HG03342 (cell line): ENCODE data around the gene FRS3.
"Not testable (repeated sequence)": the region's sequence is repeated elsewhere in the genome, so short reads cannot be mapped to it uniquely, and the experiment has no call there.

ENCODE experiments used
- ATAC-seq: cut with Tn5 transposase; IDR thresholded peaks from one replicate; pipeline ENCODE4 v1.9.1; 2021; ENCODE audit warnings: mild to moderate bottlenecking, moderate library complexity; ENCODE audit not compliant: unreplicated experiment

Gene FRS3

GRCh38 chr6:41770381-41771057 lies 9.2 kb downstream of the FRS3 start:
- no peak for ATAC-seq

GRCh38 chr6:41769376-41769775 lies 10.3 kb downstream of the FRS3 start:
- ATAC-seq, result no peak

DNA sequence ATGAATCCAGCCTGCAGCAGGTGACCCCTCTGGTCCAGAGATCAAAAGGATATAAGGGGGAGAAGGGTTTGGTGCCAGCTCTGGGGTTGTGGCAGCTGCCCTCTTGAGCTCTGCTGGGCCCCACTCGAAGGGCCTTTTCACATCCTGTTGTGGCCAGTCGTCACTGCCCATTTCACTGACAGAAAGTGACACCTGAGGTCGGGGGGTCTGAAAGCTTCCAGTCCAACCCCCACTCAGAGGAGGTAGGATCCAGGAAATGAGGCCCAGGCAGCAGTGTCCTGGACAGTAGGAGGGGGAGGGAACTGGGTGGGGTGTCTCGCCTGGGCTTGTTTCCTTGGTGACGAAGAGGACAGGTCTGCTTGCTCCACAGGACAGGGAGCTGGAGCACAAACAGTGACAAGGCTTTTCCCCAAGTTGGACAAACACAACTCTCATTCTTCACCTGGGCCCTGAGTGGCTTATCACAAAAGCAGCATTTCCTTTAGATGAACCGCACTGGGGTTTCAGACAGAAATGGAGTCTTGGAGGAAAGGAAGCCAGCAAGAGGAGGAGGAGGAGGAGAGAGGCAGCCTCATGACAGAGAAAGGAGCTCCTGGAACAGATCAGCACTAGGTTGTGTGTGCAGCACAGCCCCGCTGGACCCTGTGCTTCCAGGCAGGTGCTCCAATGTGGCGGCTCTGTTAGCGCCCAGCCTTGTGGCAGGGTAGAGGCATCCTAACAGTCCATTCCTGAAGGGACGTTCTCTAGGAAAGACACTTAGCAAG lies 11.0 kb downstream of the FRS3 start:
- no peak for ATAC-seq

DNA sequence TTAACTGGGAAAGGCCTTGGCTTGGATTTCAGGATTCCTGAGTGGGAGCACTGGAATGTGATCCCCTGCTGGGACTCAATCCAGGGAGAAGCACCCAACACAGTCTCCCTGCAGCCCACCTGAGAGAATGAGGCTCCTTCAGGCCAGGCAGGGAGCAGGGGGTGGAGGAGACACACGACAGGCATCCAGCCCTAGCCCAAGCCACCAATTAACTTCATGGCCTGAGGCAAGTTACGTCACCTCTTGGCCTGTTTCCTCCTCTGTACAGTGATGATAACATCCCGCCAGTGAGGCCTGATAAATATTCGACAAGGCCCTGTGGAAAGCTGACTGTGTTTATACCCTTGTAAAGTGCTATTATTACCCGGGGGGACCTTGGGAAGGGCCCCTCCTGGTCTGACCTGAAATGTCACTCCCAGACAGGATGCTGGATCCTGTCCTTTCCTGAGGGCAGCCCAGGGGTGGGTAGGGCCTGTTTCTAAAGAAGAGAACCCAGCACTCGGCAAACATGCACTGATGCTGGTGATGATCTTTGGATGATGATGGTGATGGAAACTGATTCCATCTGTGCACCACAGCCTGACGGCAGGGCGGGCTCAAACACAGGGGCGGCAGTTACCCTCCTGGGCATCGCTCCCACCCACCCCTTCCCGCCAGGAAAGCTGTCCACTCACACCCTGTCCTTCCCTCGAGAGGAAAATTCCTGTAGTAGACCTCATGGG lies 12.4 kb downstream of the FRS3 start:
- no peak for ATAC-seq

- ATAC-seq, result not testable (repeated sequence)
Measured at GRCh38 chr6:41766043-41766664, 13.5 kb downstream of the FRS3 start.

- ATAC-seq, result no peak
Measured at GRCh38 chr6:41763470-41763869, 16.2 kb downstream of the FRS3 start.

DNA sequence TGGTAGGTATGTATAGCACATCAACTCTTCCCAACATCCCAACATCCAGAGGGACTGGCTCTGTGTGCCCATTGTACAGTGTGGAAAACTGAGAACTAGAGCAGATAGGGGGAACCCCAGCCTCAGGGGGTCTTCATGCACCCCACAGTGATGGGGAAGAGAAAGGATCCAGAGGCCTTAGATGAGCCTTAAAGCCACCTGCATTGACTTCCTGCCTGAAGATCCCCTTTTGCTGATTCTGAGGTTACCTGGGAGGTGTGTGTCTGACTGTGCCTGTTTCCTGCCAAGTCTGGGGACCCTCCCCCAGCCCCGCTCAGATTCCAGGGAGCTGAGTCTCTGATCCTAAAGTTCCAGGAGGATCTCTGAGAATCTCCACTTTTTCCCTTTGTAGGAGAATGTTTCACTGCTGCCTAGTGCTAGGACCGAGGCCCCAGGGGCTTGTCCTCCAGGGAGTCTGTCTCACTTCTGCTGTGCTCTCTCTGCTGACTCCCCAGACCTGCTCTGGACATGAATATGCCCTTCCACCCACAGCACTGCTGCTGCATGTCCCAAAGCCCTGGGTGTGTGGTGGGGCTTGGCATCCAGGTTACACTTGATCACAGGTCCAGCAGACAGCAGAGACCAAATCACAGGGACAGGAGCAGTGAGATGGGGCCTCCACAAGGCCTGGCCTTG lies 19.7 kb downstream of the FRS3 start:
- no peak for ATAC-seq

DNA sequence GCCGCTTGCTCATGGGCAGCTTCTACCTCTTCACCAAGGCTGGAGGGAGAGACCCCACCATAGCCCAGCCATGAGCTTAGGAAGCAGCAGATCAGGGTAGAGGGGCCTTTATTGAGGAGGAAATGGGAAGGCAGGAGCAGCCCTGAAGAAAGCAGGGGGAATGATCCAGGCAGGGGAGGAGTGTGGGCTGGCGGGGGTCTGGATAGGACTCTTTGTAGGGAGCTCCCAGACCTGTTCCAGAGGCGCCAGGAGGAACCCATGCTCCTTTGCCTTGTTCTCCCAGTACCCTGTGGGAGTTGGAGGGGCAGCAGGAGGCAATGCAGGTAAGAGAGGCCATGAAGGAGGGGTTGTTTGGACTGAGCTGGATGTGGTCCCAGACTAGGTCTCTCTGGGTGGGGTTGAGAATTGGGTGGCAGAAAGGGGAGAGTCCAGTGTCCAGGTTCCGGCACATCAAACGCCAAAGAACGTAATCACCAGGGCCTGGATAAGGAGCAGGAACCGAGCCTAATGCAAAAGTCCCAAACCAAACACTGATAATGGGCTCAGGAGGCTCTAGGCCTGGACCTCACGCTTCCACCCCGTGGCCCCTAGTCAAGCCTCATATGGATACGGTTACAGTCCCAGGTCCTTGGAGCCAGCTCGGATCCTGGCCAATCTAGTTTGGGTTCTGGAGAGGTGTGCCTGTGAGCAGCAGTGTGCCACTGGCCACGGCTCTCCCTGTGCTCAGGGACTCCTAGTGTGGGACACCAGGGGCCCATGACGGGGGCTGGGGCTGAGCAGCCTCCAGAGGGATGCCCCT lies 20.4 kb downstream of the FRS3 start:
- no peak for ATAC-seq

GRCh38 chr6:41758641-41759035 lies 21.1 kb downstream of the FRS3 start:
- ATAC-seq, result no peak

DNA sequence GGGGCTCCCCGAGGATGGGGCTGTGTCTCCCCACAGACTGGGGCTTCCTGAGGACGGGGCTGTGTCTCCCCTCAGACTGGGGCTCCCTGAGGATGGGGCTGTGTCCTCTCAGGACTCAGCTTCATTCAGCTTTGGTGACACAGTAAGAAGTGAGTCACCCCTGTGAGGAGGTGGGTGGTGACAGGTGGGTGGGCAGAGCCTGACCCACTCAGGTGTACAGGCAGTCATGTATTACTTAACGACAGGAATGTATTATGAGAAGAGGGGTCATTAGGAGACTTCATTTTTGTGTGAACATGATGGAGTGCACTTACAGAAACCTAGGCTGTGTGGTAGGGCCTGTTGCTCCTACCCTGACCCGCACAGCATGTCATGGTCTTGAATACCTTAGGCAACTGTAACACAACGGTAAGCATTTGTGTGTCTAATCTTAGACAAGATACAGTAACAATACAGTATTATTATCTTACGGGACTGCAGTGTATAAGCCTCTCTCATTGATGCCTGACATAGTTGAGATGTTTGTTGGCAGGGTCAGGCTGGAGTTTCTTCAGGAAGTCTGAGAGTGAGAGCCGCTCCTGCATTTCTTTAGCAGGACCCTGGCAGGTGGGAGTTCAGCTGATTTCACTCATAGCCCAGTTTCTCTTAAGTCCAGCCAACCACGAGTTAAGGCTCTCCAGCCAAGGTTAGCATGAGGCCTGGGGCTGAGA lies 21.6 kb downstream of the FRS3 start:
- no peak for ATAC-seq

GRCh38 chr6:41757271-41757670 lies 22.4 kb downstream of the FRS3 start:
- no peak for ATAC-seq

GRCh38 chr6:41756354-41756753 lies 23.3 kb downstream of the FRS3 start:
- ATAC-seq, result no peak

DNA sequence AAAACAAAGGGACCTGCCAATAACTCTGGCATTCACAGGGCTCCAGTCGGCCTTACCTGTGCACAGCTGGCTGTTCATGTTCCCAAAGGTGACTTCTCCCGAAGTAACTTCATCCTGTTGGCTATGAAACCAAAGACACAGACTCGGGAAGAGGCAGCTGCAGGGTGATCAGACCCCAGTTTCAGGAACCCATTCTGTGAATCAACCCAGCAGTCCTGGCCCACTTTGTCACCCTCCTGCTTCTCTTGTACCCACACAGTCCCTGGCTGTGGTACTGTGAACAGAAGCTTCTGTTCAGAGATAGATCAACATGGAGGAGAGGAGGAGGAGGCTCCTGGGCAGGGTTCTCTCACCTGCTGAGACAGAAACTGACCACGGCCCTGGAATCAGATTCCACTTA lies 23.8 kb downstream of the FRS3 start:
- ATAC-seq, result no peak

GRCh38 chr6:41750374-41750773 lies 29.3 kb downstream of the FRS3 start:
- no peak for ATAC-seq

- no peak for ATAC-seq
Measured at GRCh38 chr6:41748542-41748941, 31.2 kb downstream of the FRS3 start.

GRCh38 chr6:41748102-41748477 lies 31.6 kb downstream of the FRS3 start:
- ATAC-seq, result no peak

- ATAC-seq, result no peak
Measured at GRCh38 chr6:41747256-41748101, 32.2 kb downstream of the FRS3 start, which contains the start of gene PGC. Gene PGC (minus strand): TSS chr6:41747397. CDS start chr6:41747334, 63 bp downstream.

GRCh38 chr6:41746107-41746506 lies 33.6 kb downstream of the FRS3 start:
- ATAC-seq, result no peak
